Activated naive CD4-positive, alpha-beta T cell treated with anti-CD3 and anti-CD28 coated beads, Interleukin-2, amount 50 U/mL, for 72 hours (primary cell): ENCODE results near the gene LAMA3. TPM values are rescaled to one million over a fixed set of nuclear protein-coding genes. Genes with fewer than 3 reads are reported as not detected.

Source experiments
- ATAC-seq, 2 donors: fragments of 150-1000 bp; cut with Tn5 transposase; 2 replicates each; pipeline ENCODE4 v1.10.0; 2021; ENCODE audit warnings: mild to moderate bottlenecking in 2 of 2, moderate library complexity in 2 of 2
- DNase-seq, 2 donors: peaks; one replicate each; pipeline ENCODE4 v3.0.0; 2021 to 2022; ENCODE audit warnings: low spot score in 2 of 2
- H3K27ac Mint-ChIP-seq, 2 donors: one replicate each; pipeline ENCODE4 v1.8.0; 2022; ENCODE audit warnings: mild to moderate bottlenecking in 2 of 2, mixed read lengths in 2 of 2
- H3K36me3 Mint-ChIP-seq, 2 donors: one replicate each; pipeline ENCODE4 v1.8.0; 2022; ENCODE audit warnings: mixed read lengths in 2 of 2
- H3K9me3 Mint-ChIP-seq, 2 donors: one replicate each; pipeline ENCODE4 v1.8.0; 2022; ENCODE audit warnings: mixed read lengths in 2 of 2
- total RNA-seq, 2 donors: library from RNA; stranded (reverse); gene quantifications; one replicate each; pipeline ENCODE4 v1.2.3, GENCODE V29; 2022

Gene LAMA3
- total RNA-seq, 2 donors from 2014 or later = 0.07 to 0.16 TPM

DNA sequence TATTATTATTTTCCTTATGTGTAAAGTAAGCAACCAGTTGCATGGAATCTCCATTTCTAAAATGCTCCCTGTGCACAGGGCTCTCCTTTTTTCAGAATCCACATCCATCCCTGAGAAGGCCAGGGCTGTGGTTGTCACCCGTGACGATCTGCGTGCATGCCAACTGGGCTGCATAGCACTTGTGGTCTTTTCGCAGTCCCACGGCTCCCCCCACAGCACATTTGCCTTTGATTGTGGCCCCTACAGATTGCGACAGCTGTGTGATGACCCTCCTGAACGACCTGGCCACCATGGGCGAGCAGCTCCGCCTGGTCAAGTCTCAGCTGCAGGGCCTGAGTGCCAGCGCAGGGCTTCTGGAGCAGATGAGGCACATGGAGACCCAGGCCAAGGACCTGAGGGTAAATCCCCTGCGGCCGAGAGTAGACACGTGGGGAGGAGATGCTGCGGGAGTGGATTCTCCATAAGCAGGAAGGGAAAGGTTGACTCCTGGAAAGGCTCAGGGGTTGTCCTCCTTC is 205.5 kb downstream of the LAMA3 start:
- Mint-ChIP-seq H3K36me3 (no peaks in the 10 kb centered on the region), H3K27ac (no peak overlapping the region), H3K9me3 (no peaks in the 10 kb centered on the region)
- no peak for DNase-seq
- ATAC-seq = no peak

DNA sequence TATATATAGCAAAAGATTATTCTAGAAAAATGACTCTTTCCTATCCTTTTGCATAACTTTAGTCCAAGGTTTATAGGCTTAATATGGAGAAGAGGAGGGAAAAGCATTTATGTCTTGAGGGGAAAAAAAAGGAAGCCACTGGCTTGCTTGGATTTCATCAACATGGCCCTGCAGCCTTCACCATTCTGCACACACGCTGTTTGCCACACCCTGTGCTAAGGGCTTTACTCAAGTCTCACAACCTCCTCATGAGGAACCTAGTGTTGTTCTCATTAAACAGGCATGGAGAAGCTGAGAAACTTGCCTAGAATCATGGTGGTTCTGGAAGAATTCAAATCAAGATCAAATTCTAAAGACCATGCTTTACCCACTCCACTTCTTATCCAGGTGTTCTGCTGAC is 208.0 kb downstream of the LAMA3 start:
- Mint-ChIP-seq H3K27ac (no peak overlapping the region), H3K36me3 (no peaks in the 10 kb centered on the region), H3K9me3 (no peaks in the 10 kb centered on the region)
- DNase-seq (no peak), ATAC-seq (no peak)

DNA sequence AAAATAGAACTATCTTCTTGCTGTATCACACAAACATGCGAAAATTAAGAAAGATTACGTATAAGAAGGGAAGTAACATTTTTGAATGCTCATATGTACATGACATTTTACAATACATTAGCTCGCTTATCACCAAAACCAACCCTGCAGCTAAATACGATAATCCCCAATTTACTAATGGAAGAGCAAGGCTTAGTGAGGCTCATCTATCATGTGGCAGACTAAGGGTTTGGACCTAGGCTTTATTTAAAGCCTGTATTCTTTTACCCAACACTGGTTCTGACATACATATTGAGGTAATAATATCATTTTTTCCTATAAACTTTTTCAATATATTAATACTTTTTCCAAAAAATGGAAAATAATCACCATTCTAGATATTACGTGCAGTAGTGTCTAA is 208.5 kb downstream of the LAMA3 start:
- H3K9me3 Mint-ChIP-seq = no peaks in the 10 kb centered on the region
- no peak overlapping the region for H3K27ac Mint-ChIP-seq
- DNase-seq (no peak), ATAC-seq (no peak)
- no peaks in the 10 kb centered on the region for H3K36me3 Mint-ChIP-seq

DNA sequence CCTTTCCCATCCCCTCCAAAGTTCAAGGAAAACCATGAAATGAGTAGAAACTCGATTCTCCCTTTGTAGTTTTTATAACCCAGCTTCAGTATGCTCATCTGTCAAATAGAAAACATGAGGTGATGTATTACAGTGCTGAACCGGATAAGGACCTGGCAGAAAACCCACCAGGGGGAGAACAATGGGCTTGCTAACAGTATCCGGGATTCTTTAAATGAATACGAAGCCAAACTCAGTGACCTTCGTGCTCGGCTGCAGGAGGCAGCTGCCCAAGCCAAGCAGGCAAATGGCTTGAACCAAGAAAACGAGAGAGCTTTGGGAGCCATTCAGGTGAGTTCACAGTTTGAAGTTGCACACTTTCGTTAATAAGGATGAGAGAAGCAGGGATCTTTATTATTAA is 211.7 kb downstream of the LAMA3 start:
- H3K9me3 Mint-ChIP-seq = no peaks in the 10 kb centered on the region
- no peak overlapping the region for H3K27ac Mint-ChIP-seq
- DNase-seq (no peak), ATAC-seq (peak; percentile 26 to 68)
- H3K36me3 Mint-ChIP-seq = no peaks in the 10 kb centered on the region

GRCh38 chr18:23902396-23902795 is 213.1 kb downstream of the LAMA3 start:
- no peak for ATAC-seq
- Mint-ChIP-seq H3K9me3 (no peaks in the 10 kb centered on the region), H3K36me3 (no peaks in the 10 kb centered on the region), H3K27ac (no peak overlapping the region)
- DNase-seq = no peak

GRCh38 chr18:23903971-23904370 is 214.7 kb downstream of the LAMA3 start:
- no peaks in the 10 kb centered on the region for H3K9me3 Mint-ChIP-seq

GRCh38 chr18:23906658-23907057 is 217.4 kb downstream of the LAMA3 start:
- ATAC-seq = no peak
- Mint-ChIP-seq H3K36me3 (no peaks in the 10 kb centered on the region), H3K27ac (no peak overlapping the region), H3K9me3 (no peaks in the 10 kb centered on the region)
- DNase-seq = no peak

More at GRCh38 chr18:23903971-23904370, 214.7 kb downstream of the LAMA3 start:
- DNase-seq = no peak
- H3K27ac Mint-ChIP-seq = no peak overlapping the region
- H3K36me3 Mint-ChIP-seq = no peaks in the 10 kb centered on the region
- no peak for ATAC-seq

DNA sequence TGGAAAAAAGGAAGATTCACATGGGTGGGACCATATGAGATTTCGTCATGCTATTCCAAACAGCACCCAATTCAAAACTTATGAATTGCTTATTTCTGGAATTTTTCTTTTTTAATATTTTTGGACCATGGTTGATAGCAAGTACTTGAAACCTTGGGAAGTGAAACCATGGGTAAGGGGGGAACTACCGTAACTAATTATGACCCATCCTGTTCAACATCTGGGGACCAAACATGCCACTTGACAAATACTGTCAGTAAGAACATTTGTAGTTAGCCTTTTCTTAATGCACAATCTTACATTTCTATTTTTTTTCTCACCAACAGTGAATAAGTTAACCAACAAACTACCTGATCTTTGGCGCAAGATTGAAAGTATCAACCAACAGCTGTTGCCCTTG is 219.6 kb downstream of the LAMA3 start:
- no peaks in the 10 kb centered on the region for H3K36me3 Mint-ChIP-seq
- DNase-seq (no peak), ATAC-seq (no peak)
- no peak overlapping the region for H3K27ac Mint-ChIP-seq
- H3K9me3 Mint-ChIP-seq = no peaks in the 10 kb centered on the region

DNA sequence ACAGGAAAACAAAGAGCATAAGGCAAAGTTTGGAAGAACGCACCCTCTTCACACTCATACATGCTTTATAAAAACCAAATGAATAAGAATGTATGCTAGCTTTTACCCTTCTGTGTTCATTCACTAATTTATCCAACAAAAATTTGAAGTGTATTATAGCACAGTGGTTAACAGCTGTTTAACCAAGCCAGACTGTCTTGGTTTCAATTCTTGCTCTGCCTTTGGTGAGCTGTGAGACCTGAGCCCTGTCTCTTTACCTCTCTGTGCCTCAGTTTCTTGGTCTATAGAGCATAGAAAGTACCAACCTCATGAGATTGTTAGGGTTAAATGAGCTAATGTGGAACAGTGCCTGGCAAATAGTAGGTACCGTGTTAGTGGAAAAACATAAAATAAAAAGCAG is 220.8 kb downstream of the LAMA3 start:
- ATAC-seq = no peak
- Mint-ChIP-seq H3K27ac (no peak overlapping the region), H3K36me3 (no peaks in the 10 kb centered on the region), H3K9me3 (no peaks in the 10 kb centered on the region)
- no peak for DNase-seq

GRCh38 chr18:23912356-23912755 is 223.1 kb downstream of the LAMA3 start:
- ATAC-seq (no peak), DNase-seq (no peak)
- H3K27ac Mint-ChIP-seq = no peak overlapping the region
- H3K36me3 Mint-ChIP-seq = no peaks in the 10 kb centered on the region
- no peaks in the 10 kb centered on the region for H3K9me3 Mint-ChIP-seq

DNA sequence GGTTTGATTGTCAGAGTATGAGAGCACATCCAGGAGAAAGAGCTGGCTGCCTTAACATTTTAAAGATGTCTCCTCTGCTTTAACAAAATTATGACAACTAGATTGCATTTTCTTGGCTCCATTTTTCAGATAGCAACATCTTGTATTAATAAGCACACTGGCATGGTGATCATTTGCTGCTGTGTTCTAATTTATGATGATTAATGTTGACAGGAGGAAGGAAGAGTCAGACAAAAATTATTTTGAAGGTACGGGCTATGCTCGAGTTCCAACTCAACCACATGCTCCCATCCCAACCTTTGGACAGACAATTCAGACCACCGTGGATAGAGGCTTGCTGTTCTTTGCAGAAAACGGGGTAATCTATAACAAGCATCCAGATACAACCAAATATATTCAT is 227.1 kb downstream of the LAMA3 start:
- DNase-seq (no peak), ATAC-seq (no peak)
- no peaks in the 10 kb centered on the region for H3K9me3 Mint-ChIP-seq
- H3K27ac Mint-ChIP-seq = no peak overlapping the region
- no peaks in the 10 kb centered on the region for H3K36me3 Mint-ChIP-seq

GRCh38 chr18:23918395-23919032 is 229.3 kb downstream of the LAMA3 start:
- no peak overlapping the region for H3K27ac Mint-ChIP-seq
- no peaks in the 10 kb centered on the region for H3K36me3 Mint-ChIP-seq
- peak in 1 of 2 donors; percentile 80 for DNase-seq
- peak; percentile 72 to 76 for ATAC-seq
- no peaks in the 10 kb centered on the region for H3K9me3 Mint-ChIP-seq

DNA sequence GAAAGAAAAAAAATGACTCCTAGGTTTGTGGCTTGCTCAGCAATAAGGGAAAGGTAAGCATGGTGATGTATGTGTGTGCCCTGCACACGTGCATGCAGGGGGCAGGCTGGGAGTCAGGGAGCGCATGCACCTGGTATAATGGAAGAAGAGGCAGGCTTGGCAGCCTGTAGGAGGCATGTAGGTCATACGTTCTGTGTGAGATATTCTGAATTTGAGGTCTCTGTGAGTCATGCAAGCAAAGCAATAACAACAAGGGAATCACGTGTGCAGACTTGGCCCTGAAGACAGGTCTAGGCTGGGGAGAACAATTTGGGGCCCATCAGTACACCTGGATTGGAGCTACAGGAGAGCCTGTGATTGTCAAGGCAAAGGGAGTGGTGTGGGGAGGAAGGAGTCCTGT is 230.8 kb downstream of the LAMA3 start:
- DNase-seq (no peak), ATAC-seq (no peak)
- H3K9me3 Mint-ChIP-seq = no peaks in the 10 kb centered on the region
- no peak overlapping the region for H3K27ac Mint-ChIP-seq
- no peaks in the 10 kb centered on the region for H3K36me3 Mint-ChIP-seq

GRCh38 chr18:23921716-23922285 is 232.5 kb downstream of the LAMA3 start:
- Mint-ChIP-seq H3K9me3 (no peaks in the 10 kb centered on the region), H3K36me3 (no peaks in the 10 kb centered on the region), H3K27ac (no peak overlapping the region)
- DNase-seq (no peak), ATAC-seq (no peak)

DNA sequence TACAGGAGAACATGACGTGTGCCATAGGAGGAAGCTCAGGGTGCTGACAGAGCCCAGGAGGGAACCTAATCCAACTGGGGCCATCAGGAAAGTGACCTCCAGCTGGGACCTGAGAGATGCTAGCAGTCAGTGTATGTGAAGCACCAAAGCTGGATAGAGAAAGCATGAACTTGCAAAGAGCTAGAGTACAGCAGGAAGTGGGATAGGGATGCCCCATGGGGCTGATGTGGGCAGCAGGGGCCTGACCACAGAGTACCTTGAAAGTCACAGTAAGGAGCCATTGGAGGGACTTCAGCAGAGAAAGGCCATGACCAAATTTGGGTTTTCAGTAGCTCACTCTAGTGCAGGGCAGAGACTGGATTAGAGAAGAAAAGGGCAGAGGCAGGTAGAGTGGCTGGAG is 233.7 kb downstream of the LAMA3 start:
- Mint-ChIP-seq H3K9me3 (no peaks in the 10 kb centered on the region), H3K27ac (no peak overlapping the region), H3K36me3 (no peaks in the 10 kb centered on the region)
- peak in 1 of 2 donors; percentile 78 for ATAC-seq
- no peak for DNase-seq

DNA sequence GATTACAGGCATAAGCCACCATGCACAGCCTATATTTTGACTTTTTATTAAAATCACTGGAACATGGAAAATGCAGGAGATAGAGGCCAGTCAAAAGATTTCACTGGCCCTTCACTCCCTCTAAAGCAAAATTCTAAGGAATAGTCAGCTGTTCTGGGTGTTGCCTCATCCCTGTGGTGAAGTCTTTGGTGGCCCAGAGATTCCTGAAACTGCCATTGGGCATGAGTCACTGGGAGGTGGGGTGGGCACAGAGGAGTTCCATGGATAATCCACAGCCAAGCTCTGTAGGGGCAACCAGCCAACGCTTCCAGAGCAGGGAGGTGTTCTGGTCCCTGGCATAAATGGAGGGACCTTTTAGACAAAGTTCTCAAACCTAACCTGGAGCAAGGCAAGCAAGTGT is 235.6 kb downstream of the LAMA3 start:
- no peaks in the 10 kb centered on the region for H3K36me3 Mint-ChIP-seq
- H3K27ac Mint-ChIP-seq = no peak overlapping the region
- H3K9me3 Mint-ChIP-seq = no peaks in the 10 kb centered on the region
- DNase-seq = no peak
- no peak for ATAC-seq

DNA sequence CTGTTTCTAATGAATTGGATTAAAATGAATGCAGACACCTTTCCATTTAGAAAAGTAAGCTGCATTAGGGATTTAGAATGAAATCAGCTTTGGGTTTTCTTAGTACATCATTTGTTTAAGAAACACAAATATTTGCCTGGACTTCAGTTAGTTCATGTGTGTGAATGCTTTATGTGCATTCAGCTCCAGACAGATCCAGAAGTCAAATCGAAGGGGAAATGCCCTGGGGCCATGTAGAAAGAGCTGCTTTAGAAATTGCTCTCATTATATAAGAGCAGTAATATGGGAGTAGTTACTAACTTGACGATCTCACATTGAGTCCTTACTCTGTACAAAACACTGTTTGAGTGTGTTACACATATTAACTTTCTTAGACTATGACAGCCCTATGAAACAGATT is 237.3 kb downstream of the LAMA3 start:
- H3K36me3 Mint-ChIP-seq = no peaks in the 10 kb centered on the region
- ATAC-seq = no peak
- DNase-seq = no peak
- H3K27ac Mint-ChIP-seq = no peak overlapping the region
- H3K9me3 Mint-ChIP-seq = no peaks in the 10 kb centered on the region
